Lung (tissue), 12 donors: ENCODE results near the gene TOR4A. TPM values are rescaled to one million over a fixed set of nuclear protein-coding genes. Genes with fewer than 3 reads are reported as not detected.
A peak's percentile ranks its signal among the peaks of the same experiment; 100 is the strongest.
"Not testable (repeated sequence)": the region's sequence is repeated elsewhere in the genome, so short reads cannot be mapped to it uniquely, and the experiment has no call there.

Experiments used
- ATAC-seq: fragments of 200-7000 bp; cut with Tn5 transposase; one replicate; pipeline ENCODE4 v1.9.1; 2020; ENCODE audit warnings: moderate number of reproducible peaks; ENCODE audit not compliant: insufficient read depth, low FRiP score
- DNase-seq, 3 donors: peaks; one replicate each; pipeline ENCODE4 v3.0.0-alpha.2; 2013 to 2017
- H3K27ac ChIP-seq, 2 donors: one replicate each; pipeline ENCODE4 v1.5.1; 2013; ENCODE audit warnings: mild to moderate bottlenecking in 2 of 2, moderate library complexity in 2 of 2, control low read depth in 1 of 2, inconsistent platforms in 1 of 2, low read depth in 1 of 2, low read length in 1 of 2
- H3K27me3 ChIP-seq, 3 donors: one replicate each; pipeline ENCODE4 v1.5.1; 2013; ENCODE audit warnings: low read length in 2 of 3; ENCODE audit not compliant: control insufficient read depth in 3 of 3, insufficient read depth in 3 of 3
- H3K36me3 ChIP-seq, 4 donors: one replicate each; pipeline ENCODE4 v1.5.1; 2013; ENCODE audit warnings: low read length in 4 of 4, mild to moderate bottlenecking in 1 of 4, moderate library complexity in 1 of 4; ENCODE audit not compliant: control insufficient read depth in 4 of 4, insufficient read depth in 4 of 4
- H3K4me1 ChIP-seq, 5 donors: one replicate each; pipeline ENCODE4 v1.5.1; 2013; ENCODE audit warnings: low read length in 5 of 5, mild to moderate bottlenecking in 2 of 5, moderate library complexity in 1 of 5; ENCODE audit not compliant: control insufficient read depth in 5 of 5, insufficient read depth in 5 of 5
- H3K4me3 ChIP-seq: one replicate; pipeline ENCODE4 v1.5.1; 2013; ENCODE audit warnings: mild to moderate bottlenecking, control low read depth, moderate library complexity
- H3K9ac ChIP-seq, 2 donors: one replicate each; pipeline ENCODE4 v1.5.1; 2013; ENCODE audit warnings: low read length in 2 of 2, control low read depth in 1 of 2; ENCODE audit not compliant: insufficient read depth in 1 of 2
- H3K9me3 ChIP-seq, 4 donors: one replicate each; pipeline ENCODE4 v1.5.1; 2013; ENCODE audit warnings: low read length in 3 of 4, mild to moderate bottlenecking in 1 of 4, moderate library complexity in 1 of 4; ENCODE audit not compliant: control insufficient read depth in 4 of 4, insufficient read depth in 3 of 4
- WGBS, 2 donors: extraction: QIAGEN DNeasy Blood & Tissue Kit; methylation state at CpG; one replicate each; pipeline ENCODE4 v1.1.7; 2013; 5-methylcytosine and 5-hydroxymethylcytosine counted together
- polyA plus RNA-seq, 2 donors: library from polyadenylated mRNA; stranded (reverse); fragments of 200-250 nt; gene quantifications; one replicate each; pipeline ENCODE4 v1.2.1, GENCODE V29; 2013
- total RNA-seq, 2 donors: library from RNA; depleted of rRNA in 1 of 2; stranded (reverse); fragments of >200 nt in 1 of 2; gene quantifications; one replicate each; pipeline ENCODE4 v1.2.1, GENCODE V29; 2014 to 2021
- TF ChIP-seq, protein P1 (sequence below): IDR thresholded peaks from 2 replicates; pipeline ENCODE4 v1.5.1; 2012; ENCODE audit warnings: mild to moderate bottlenecking; ENCODE audit errors: control extremely low read depth, extremely low read depth
- donor health status: control.
- donor health status: control.
- donor health status: Bipolar disorder and iron deficiency.
- donor health status: healthy.
- donor health status: DM: yes; HTN: yes; CAD: no.

Gene TOR4A
- total and polyA plus RNA-seq, 4 donors = 9.6 to 42.5 (median 20.7) TPM

DNA sequence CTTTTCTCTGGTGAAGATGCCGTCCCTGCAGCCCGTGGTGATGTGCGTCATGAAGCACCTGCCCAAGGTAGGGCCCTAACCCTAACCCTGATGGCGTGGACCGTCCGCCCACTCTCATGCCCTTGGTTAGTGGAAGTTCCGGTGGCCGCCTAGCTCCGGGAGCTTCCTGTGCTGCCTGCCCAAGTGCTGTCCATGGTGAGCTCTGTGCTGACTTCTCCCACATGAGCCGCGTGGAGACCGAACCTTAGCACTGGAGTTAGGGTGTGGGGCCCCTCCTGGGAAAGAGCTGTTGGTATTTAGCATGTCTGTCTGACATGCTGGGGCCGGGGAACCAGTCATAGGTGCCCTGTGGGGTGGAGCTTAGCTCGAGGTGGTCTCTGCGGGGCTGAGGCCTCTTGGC lies 21.2 kb upstream of the TOR4A start:
- Histone ChIP-seq H3K4me3 (peak overlapping the region; percentile 98), H3K9ac (peak overlapping the region; percentile 53 to 68), H3K36me3 (peaks cover 3 to 17% (median 13%) of the 10 kb centered on the region in 4 donors), H3K27me3 (no peaks in the 10 kb centered on the region), H3K9me3 (no peaks in the 10 kb centered on the region), H3K27ac (no peak overlapping the region), H3K4me1 (peaks cover 0 to 22% (median 12%) of the 10 kb centered on the region in 5 donors)
- WGBS, 2 donors = 80 to 87% methylated on average over 15 of the region's 15 CpGs
- TF ChIP-seq, protein P1, sequence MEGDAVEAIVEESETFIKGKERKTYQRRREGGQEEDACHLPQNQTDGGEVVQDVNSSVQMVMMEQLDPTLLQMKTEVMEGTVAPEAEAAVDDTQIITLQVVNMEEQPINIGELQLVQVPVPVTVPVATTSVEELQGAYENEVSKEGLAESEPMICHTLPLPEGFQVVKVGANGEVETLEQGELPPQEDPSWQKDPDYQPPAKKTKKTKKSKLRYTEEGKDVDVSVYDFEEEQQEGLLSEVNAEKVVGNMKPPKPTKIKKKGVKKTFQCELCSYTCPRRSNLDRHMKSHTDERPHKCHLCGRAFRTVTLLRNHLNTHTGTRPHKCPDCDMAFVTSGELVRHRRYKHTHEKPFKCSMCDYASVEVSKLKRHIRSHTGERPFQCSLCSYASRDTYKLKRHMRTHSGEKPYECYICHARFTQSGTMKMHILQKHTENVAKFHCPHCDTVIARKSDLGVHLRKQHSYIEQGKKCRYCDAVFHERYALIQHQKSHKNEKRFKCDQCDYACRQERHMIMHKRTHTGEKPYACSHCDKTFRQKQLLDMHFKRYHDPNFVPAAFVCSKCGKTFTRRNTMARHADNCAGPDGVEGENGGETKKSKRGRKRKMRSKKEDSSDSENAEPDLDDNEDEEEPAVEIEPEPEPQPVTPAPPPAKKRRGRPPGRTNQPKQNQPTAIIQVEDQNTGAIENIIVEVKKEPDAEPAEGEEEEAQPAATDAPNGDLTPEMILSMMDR = no peak
- ATAC-seq = no peak
- DNase-seq = no peak

DNA sequence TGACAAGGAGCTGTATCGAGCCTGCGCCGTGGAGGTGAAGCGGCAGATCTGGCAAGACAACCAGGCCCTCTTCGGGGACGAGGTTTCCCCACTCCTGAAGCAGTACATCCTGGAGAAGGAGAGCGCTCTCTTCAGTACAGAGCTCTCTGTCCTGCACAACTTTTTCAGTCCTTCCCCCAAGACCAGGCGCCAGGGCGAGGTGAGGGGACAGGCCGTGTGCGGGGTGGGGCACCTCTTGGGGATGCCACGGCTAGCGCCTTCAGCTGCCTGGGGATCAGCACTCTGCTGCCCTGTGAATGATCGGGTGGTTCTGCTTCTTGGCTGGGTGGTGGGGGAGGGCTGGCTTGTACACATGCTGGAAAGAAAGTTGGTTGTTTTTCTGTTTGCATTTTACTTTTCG lies 20.7 kb upstream of the TOR4A start:
- H3K9ac ChIP-seq = no peak overlapping the region

DNA sequence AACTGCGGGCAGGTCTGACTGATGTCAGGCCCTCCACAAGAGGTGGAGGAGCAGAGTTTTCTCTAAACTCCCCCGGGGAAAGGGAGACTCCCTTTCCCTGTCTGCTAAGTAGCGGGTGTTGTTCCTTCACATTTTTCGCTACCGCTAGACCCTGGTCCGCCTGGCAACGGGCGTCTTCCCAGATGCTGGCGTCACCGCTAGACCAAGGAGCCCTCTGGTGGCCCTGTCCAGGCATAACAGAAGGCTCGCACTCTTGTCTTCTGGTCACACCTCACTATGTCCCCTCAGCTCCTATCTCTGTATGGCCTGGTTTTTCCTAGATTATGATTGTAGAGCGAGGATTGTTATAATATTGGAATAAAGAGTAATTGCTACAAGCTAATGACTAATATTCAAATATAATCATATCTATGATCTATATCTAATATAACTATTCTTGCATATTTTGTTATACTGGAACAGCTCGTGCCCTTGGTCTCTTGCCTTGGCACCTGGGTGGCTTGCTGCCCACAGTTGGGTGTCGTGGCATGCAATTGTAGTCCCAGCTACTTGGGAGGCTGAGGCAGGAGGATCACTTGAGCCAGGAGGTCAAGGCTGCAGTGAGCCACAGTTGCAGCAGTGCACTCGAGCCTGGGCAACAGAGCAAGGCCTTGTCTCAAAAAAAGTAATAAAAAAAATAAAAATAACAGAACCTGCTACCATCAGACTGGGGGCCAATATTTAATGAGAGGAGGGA lies 15.2 kb upstream of the TOR4A start:
- not testable (repeated sequence) for H3K9ac ChIP-seq, H3K4me3 ChIP-seq, H3K27me3 ChIP-seq, ATAC-seq, H3K4me1 ChIP-seq, H3K27ac ChIP-seq, H3K9me3 ChIP-seq
- peak in 1 of 3 donors; percentile 42 for DNase-seq
- WGBS, 2 donors = 47 to 53% methylated on average over 14 to 15 of the region's 15 CpGs
- peaks cover 12 to 45% (median 17%) of the 10 kb centered on the region in 4 donors for H3K36me3 ChIP-seq

More for the DNA sequence above, 20.7 kb upstream of the TOR4A start:
- no peaks in the 10 kb centered on the region for H3K27me3 ChIP-seq
- WGBS, 2 donors = 90% methylated on average over 15 of the region's 15 CpGs
- H3K9me3 ChIP-seq = no peaks in the 10 kb centered on the region
- TF ChIP-seq, protein P1 = no peak
- no peak overlapping the region for H3K27ac ChIP-seq
- ATAC-seq = no peak
- H3K4me3 ChIP-seq = no peak overlapping the region
- peaks cover 0 to 22% (median 12%) of the 10 kb centered on the region in 5 donors for H3K4me1 ChIP-seq
- no peak for DNase-seq
- peaks cover 3 to 21% (median 13%) of the 10 kb centered on the region in 4 donors for H3K36me3 ChIP-seq

DNA sequence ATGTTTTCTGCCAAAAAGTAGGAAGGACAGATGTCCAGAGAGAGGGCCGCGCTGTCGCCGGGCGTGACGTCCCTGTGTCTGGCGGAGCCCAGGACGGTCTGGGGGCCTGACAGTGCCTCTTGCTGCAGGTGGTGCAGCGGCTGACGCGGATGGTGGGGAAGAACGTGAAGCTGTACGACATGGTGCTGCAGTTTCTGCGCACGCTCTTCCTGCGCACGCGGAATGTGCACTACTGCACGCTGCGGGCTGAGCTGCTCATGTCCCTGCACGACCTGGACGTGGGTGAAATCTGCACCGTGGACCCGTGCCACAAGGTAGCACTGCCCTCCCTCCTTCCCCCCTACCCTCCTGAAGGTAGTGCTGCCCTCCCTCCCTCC lies 14.6 kb upstream of the TOR4A start:
- Histone ChIP-seq H3K9ac (no peak overlapping the region), H3K27ac (no peak overlapping the region), H3K27me3 (no peaks in the 10 kb centered on the region), H3K36me3 (peaks cover 12 to 45% (median 19%) of the 10 kb centered on the region in 4 donors), H3K4me3 (no peak overlapping the region), H3K4me1 (peaks cover 0 to 2% (median 0%) of the 10 kb centered on the region in 5 donors), H3K9me3 (no peaks in the 10 kb centered on the region)
- 91 to 93% methylated on average over 24 of the region's 24 CpGs for WGBS, 2 donors
- ATAC-seq = no peak
- DNase-seq = no peak
- TF ChIP-seq, protein P1 = no peak
